NCI-H345 treated with DMSO at 0.1 percent for 48 hours (cell line): ENCODE results near the gene ATG7.
"Not testable (repeated sequence)": the region's sequence is repeated elsewhere in the genome, so short reads cannot be mapped to it uniquely, and the experiment has no call there.

Source experiments
- DNase-seq: peaks from one replicate; lab custom pipeline; 2025; ENCODE audit not compliant: unreplicated experiment; lab: John Stamatoyannopoulos, UW

The ATG7 gene

DNA sequence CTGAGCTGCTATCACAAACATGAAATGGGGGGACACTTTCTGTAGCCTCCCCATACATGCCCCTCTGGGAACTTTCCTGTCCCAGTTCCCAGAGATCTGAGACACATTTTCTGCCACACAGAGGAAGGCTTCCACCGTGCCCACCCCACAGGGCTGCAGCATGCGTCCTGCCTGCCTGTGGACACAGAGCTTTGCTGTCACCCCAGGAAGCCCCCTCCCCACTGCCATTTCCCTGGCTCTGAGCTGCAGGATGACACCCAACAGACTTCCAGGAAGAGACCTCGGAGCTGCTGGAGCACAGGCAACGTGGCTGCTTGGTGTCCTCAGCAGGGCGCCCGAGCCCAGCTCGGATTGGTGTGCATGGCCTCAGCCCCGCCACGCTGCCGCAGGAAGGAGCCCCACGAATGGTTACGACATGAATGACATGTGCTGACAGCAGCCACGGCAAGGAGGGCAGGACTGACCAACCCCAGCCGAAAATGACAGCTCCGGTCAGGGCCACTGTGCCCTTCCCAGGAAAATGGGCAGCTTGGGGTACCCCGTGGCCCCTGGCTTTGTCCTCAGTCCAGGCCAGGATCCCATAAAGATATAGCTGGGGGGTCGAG, 290.2 kb downstream of the ATG7 start:
- DNase-seq, result no peak

DNA sequence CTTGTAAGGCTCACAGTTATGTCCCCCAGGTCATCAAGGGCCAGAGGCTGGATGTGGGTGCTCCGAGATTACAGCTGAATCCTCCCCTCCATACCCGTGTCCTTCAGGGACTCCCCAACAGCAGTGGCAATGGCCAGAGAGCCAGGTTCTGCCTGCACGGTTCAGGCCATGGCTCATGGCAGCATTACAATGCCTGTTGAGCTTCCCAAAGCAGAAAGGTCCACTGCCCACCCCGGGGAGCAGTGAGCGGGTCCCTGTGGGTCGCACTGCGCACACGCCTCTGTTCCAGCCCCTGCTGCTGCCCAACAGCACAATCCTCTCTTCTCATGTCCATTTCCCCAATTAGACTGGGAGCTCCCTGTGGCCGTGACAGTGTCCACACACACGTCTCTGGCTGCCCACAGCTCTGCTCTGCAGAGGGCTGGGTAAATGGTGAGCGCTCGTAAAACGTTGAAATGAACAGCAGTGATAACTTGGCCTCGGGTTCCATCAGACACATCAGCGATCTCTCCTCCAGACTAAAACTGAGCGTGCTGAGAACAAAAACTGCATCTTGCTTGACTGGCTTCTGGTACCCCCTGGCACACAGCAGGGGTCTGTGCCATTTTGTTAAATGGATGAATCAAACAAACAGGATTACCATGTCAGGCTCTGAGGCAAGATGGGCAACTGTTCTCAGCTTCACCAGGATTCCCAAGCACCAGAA, 291.1 kb downstream of the ATG7 start:
- DNase-seq, result no peak

DNA sequence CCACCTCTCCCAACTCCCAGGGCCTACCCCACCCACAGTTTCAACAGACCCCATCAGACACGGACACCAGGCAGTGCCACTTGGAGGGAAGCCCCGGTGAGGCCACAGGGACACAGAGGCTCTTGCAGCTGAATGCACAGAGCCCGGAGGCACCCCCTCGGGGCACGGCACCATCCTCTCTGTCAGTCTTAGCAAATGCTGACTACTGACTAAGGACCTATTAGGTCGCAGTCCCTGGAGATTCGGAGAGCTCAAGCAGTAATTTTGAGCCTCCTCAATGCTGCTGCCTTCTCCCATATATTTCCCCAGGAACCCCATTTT, 291.6 kb downstream of the ATG7 start:
- DNase-seq, result no peak

DNA sequence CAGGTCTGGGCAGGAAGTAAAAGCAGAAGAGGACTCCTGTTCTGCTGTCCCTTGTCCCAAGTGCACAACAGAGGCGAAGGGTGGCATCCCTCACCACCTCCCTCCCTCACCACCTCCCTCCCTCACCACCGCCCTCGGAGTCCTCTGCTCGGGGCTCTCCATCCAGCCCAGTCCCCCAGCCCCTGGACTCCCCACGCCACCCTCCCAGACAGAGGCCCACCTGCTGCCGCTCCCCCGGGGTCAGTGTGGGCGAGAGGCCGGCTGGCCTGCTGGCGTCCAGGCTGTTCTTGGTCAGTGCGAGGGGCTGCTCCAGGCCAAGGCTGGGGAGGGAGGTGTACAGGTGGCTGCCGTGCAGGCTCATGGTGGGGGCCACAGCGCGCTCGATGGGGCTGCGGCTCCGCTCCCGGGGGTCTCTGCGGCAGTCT, 292.4 kb downstream of the ATG7 start:
- no peak for DNase-seq

DNA sequence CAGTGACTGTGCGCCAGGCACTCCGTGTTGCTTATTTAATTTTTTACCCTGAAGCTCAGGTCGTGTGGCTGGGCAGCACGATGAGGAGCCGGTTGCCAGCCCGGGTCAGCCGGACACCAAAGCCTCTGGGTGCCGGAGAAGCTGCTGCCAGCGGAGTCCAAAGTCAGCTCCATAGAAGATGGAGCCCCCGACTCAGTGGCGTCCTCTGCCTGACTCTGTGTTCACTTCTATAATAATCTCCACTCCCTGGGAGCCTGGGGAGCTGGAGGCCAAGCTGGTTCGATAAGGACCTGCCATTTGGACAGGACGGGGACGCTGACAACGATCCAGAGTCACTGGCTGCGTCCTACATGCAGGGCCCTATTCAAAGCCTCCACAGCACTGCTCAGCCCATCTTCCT, 292.9 kb downstream of the ATG7 start:
- no peak for DNase-seq

DNA sequence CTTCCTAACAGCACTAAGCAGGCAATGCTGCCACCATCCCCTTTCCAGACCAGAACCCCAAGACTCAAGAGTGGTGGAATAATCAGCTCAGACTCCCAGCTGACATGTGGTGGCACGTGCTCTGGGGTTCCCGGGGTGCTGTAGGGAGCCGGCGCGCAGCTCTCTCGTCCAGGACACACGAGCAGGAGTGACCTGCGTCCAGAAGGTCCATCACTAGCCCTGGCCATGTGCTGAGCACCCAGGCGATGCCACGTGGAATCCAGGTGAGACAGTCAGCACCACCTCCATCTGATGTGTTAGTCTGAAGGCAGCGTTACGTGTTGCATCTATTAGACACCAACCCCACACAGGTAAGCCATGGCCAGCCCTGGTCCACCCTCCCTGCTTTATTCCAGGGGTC, 293.3 kb downstream of the ATG7 start:
- no peak for DNase-seq

DNA sequence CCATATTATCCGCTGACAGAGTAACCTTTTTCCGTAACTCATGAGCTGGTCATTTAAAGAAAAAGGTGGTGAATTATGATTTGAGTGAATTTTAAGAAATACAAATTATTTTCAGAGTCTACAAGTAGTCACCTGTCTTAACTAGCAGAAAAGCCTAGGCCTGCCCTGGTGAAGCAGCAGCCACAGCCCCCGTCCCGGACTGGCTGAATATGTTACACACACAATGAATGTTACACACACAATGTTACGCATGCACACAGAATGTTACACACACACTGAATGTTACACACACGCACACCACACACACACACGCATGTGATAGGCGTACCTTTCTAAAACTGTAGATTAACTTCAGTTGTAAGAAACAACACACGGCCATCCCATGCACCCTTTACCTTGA, 293.7 kb downstream of the ATG7 start:
- no peak for DNase-seq

DNA sequence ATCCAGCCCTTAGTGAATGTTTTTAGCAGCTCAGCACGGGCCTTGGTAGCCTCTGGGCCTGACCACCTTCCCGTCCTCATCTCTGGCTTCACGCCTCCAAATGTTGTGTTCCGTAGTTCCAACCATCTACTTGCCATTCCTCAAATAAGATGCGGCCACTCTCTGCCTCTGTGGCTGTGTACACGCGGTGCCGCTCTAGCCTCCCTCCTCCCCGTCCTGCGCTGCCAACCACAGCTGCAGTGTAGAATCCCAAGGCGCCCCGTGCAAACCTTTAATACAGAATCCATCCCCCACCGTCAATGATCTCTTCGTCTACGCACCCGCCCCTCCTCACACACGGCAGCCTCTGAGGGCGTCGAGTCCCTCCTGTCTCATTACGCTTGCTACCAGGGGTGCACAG, 294.3 kb downstream of the ATG7 start:
- no peak for DNase-seq

DNA sequence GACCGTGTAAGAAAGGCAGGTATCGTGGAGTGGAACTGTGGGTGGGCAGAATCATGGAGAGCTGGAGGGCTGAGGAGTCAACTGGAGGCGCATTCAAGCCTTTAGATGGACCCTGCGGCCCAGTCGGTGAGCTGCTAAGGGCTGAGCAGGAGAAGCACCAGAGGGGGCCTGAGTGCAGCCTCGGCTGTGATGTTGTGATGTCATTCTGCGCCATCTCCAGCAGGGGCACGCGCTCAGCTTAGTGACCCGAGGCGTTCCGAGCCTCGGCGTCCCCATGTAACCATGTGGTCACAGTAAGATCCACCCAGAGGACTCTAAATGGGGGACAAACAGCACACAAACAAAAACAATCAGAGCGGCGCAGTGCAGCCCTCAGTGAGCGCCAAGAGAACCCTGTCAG, 294.7 kb downstream of the ATG7 start:
- no peak for DNase-seq

DNA sequence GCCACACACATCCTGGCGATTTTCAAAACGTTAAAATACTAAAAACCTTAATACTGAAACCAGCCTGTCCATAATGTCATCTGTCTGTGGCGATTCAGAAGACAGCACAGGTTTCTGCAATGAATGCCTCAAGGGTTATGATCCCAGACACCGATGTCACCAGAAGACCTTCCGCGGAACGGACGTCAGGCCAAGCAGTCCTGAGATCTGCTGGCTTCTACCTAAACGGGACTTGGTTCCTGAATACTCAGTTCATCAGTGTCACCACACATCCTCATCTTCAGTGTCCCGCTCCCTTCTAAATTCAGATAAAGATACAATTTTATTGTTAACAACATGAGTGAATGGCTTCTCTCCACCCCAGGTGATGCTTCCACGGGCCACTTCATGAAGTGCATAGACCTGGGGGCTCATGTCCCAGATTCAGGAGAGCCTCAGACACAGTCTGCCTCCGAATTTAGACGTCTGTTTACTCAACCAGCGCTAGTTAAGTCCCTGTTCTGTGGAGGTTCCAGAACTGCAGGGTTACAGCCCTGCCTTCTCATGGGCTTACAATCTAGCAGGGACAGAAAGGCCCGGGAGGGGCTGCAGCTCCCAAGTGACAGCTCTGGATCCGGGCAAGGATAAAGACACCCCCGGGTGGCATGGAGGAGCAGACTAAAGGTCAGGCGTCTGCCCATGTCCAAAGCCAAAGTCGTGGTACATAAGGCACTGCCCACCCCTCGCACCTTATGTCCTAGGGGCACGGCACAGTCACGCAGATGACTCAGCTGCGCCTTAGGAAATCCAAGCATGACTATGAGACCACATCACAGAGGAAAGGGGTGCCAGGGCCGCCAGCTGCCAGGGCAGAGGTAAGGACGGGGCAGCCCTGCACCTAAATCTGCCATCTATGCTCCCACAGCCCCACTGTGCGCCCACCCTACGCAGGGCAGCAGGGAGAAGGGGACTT, 295.6 kb downstream of the ATG7 start:
- DNase-seq, result no peak

DNA sequence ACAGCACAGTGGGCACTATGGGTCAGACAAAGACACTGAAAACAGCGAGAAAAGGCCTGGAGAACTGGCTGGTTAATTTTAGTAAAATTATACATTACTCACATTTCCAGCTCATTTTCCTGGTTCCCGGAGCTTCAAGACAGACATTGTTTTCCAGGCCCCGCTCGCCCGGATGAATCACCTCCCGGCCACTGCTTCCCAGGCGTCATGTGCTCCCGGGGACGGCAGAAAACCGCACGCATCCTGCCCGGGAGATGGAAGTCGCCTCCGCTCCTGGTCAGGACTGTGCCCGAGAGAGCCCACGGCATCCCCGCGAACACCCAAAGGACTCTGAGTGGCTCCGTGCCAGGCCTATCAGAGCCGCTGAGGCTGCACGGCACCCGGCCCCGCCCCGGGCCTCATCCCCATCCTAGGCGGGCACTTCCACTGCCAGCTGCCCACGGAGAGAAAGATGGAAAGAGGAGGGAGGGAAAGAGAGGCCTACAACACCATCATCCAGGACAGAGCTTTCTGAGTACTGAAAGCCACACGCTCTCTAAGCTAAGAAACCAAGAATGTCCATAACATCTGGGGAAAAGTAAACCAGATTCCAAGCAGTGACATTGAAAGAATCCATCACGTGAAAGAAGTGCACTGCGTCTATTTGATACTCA, 296.4 kb downstream of the ATG7 start:
- no peak for DNase-seq

DNA sequence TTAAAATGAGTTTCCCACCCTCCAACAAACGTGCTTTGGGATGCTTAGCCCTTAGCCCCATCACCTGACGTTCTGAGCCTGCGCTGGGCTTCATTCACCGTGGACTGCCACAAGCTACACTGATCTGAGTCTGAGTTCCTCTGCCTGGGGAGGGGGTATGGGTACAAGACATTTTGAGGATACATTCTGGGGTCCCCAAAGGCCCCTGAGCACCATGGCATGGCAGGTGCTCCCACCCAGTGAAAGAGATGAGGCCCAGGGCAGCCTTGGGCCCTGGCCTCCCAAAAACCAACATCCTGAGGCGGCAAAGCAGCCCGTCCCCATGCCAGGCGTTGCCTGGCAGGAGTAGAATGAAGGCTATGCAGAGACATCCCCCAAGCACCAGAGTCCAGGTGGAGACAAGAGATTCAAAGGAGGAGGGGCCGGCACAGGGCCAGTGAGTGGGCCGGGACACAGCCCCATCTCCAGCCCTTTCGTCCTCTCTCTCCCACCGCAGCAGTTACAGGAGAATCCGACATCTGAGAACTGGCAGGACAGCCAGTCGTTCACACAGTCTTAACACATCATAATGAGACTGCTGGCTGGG, 297.1 kb downstream of the ATG7 start:
- no peak for DNase-seq

DNA sequence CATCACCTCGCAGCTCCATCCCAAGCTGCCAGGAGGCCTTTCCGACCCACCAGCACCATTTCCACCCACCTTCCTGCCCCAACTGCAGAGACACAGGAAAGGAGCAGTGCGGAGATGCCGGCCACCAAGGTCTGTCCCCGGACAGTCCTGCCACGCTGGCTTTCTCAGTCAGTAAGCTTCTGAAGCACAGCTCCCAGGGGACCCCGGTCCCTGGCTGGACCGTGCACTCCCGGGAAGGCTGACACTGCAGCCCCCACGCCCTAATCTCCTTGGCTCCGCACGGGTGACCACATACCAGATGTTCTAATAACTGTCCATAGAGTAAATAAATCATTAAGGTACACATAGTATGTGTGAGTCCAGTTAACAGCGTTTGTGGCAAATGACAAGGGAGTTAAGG, 298.1 kb downstream of the ATG7 start:
- no peak for DNase-seq

DNA sequence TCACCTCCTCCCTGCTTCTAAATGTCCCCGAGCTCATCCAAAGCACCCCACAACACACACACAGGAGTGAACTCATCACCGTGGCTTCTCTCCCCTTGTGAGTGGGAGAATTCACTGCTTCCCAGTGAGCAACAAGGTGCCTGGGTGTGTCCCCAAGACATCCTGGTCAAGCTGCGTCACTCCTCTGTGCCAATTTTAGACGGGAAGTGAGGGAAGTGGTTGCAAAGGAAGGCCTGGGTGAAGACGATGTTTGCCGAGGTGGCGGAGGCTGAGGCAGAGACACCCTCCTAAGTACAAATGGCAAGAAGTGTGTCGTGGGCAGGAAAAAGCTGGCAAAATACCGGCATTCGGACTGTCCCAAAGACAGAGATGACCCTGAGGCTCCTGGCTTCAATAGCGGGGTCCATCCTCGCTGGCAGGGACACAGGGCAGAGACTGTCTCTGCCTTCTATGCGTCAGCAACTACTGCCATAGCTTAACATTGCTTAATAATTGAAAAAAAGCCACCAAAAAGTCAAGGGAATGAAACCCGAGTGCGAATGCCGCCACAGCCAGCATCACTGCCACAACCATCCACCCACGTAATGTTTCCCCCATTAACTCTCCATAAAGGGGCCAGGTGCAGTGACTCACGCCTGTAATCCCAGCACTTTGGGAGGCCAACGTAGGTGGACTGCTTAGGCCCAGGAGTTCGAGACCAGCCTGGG, 298.7 kb downstream of the ATG7 start:
- no peak for DNase-seq

DNA sequence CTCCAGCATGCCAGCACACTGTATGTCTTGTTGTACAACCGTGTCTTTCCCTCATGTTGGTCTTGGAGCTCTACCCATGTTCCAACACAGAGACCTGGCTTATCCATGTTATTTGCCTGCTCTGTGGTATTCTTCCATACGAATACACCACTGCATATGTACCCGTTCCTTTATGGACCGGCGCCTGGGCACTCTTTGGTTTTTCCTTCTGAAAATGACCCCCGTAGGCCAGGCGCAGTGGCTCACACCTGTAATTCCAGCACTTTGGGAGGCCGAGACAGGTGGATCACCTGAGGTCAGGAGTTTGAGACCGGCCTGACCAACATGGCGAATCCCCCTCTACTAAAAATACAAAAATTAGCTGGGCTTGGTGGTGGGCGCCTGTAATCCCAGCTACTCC, 300.5 kb downstream of the ATG7 start:
- DNase-seq, result not testable (repeated sequence)

DNA sequence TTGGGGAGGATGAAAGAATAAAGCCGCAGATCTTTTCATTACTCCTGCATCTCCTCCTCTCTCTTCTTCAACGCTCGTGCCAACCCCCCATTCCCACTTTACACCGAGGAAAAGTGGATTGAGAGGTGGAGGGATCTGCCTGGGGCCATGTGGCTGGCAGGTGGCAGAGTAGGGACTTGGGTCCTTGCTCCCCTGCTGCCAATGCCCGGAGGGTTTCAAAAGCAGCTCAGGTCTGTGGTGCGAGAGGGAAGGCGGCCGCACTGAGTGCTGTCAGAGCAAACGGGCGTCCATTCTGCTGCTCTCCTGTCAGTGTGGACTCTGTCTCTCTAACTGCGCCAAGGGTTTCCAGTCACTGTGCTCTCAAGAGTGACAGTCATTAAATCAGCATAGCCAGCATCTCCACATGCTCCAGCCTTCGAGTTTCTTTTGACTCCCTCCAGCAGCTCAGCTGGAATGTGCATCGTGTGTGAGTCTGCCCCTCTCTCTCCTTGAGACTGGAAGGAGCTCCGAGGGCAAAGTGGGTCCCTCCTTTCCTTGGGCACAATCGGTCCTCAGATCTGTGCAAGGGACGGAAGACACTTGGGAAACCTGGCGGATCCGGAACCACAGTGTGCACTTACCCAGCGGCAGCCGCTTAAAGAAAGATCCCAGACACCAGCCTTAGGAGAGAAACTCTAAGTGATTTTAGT, 302.9 kb downstream of the ATG7 start:
- DNase-seq, result no peak

DNA sequence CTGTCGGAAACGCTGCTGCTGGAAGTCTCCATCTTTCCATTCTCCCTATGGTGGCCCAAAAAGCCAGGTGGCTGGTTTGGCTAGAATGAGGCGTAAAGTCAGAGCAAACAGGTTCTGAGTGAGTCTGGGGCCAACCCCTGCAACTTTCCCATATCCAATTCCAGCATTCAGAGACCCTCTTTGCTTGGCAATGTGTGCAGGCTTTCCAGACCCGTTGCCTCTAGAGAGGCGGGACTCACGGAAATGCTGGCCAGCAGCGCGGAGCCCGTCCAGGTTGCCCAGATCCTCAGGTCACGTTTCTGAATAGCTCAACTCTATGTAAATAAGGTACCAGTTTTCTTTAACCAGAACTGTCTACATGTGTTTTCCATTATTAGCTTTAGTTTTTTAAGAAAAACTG, 303.5 kb downstream of the ATG7 start:
- no peak for DNase-seq

DNA sequence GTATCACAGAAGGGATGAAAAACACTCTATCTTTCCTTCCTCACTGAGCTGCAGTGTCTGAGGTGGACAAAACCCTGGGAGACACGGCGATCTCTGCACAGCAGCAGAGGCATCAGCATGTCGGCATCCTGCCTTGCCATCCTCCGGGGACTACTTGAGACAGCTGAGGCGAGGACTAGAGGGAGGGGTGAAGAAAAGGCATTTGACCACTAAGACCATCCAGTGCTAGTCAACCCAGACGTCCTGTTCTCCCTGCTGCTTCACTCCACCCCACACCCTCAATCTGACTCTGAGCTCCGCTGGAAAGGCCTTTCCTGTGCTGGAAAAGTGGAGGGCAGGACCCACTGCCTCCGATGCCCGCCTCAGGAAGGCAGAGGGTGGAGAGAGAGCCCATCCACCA, 304.3 kb downstream of the ATG7 start:
- no peak for DNase-seq

DNA sequence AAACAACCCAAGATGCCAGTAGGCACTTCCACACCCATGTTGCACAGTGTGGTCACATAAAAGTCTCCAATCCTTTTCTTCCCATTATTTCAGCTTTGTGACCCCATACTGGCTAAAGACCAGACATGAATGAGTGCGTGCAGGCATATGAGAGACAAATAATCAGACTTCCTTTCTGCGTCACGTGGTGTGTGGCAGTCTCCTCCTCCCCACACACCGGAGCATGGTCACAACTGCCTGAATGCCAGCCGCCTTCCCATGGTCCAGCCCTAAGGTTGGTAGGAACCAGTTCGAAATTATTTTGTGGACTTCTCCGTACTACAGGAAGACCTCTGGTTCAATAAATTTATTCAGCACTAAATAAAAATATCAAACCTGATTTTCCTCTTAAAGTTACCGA, 306.0 kb downstream of the ATG7 start:
- no peak for DNase-seq

DNA sequence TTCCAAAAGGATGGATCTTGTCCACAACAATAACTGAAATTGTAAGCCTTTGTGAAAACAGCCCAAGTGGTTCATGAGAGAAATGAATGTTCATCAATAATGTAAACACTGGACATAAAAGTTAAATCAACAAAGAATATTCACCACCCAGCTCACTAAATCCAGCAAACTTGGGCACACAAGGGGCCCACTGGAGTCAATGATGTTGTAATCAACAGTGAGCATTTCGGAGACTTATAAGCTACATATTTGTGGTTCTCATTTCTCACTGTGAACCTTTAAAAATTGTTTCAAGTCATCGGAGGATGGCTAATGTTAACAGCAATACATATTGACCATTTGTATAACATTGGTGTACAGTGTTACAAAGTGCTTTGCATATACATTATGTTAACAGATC, 308.4 kb downstream of the ATG7 start:
- no peak for DNase-seq
